HepG2 (cell line): ENCODE measurements around the gene ACSL6. TPM values are rescaled to one million over a fixed set of nuclear protein-coding genes. Genes with fewer than 3 reads are reported as not detected.

ENCODE experiments used
- ATAC-seq: fragments of 200-7000 bp; cut with Tn5 transposase; 3 replicates; pipeline ENCODE4 v1.9.1; 2020; ENCODE audit warnings: mild to moderate bottlenecking, moderate library complexity
- BruUV-seq: library from RNA; stranded (reverse); fragments of 400-500 nt; replicated peaks from 2 replicates; lab custom pipeline; 2021; lab: Mats Ljungman, UMichigan
- CTCF ChIA-PET: fragments of 300-600 bp; formaldehyde crosslinking; extraction: SDS; loops from one replicate; lab custom pipeline; 2021; ENCODE audit warnings: low total read pairs, inconsistent platforms, low intra/inter-chr PET ratio; lab: Yijun Ruan, JAX
- POLR2A ChIA-PET: fragments of 350-600 bp; sonication (Branson Sonifier 250); formaldehyde crosslinking; loops from one replicate; lab custom pipeline; 2020; ENCODE audit warnings: antibody characterized with exemption, inconsistent platforms; lab: Yijun Ruan, JAX
- DNase-seq: peaks from one replicate; pipeline ENCODE4 v3.0.0-alpha.2; 2015; ENCODE audit warnings: low spot score
- FAIRE-seq: peaks from 3 replicates; lab custom pipeline; 2011; peaks lifted over from hg19 to GRCh38; lab: Jason Lieb, UNC
- H2AFZ ChIP-seq: one replicate; pipeline ENCODE4 v1.6.1; 2011; ENCODE audit warnings: low read length, inconsistent platforms
- H3K27ac ChIP-seq: fragments of 300-600 bp; 3 replicates; pipeline ENCODE4 v1.8.0; 2011; ENCODE audit warnings: mixed run types, mild to moderate bottlenecking, mixed read lengths, low read length, inconsistent platforms; ENCODE audit not compliant: insufficient read depth; ENCODE audit errors: extremely low read length
- H3K27me3 ChIP-seq, 2 experiments: fragments of 200-600 bp in 1 of 2; 2 replicates in 1 of 2; 3 replicates in 1 of 2; pipeline versions ENCODE4 v1.6.0 to v1.8.0; 2011; ENCODE audit warnings: low read length in 2 of 2, mild to moderate bottlenecking in 2 of 2, moderate library complexity in 2 of 2, inconsistent platforms in 1 of 2; ENCODE audit not compliant: insufficient read depth in 2 of 2, control insufficient read depth in 1 of 2
- H3K36me3 ChIP-seq, 2 experiments: fragments of 200-600 bp in 1 of 2; replicated peaks in 1 of 2; 2 replicates in 1 of 2; 3 replicates in 1 of 2; pipeline versions ENCODE4 v1.5.1 to v1.8.0; 2011; ENCODE audit warnings: low read length in 2 of 2, inconsistent platforms in 1 of 2; ENCODE audit not compliant: insufficient read depth in 2 of 2, control insufficient read depth in 1 of 2
- H3K4me1 ChIP-seq: 2 replicates; pipeline ENCODE4 v1.5.1; 2012; ENCODE audit warnings: low read length, inconsistent platforms; ENCODE audit not compliant: insufficient read depth
- H3K4me2 ChIP-seq: 2 replicates; pipeline ENCODE4 v1.6.0; 2011; ENCODE audit warnings: low read depth, low read length, inconsistent platforms
- H3K4me3 ChIP-seq, 3 experiments: fragments of 200-600 bp in 1 of 3; sonication (generic), shearing (Covaris generic) in 1 of 3; replicated peaks in 1 of 3; 2 replicates each; pipeline ENCODE4 v1.5.1; 2011 to 2016; ENCODE audit warnings: low read length in 3 of 3, inconsistent platforms in 2 of 3, low read depth in 2 of 3, mild to moderate bottlenecking in 2 of 3, control low read depth in 1 of 3, mixed read lengths in 1 of 3; ENCODE audit not compliant: insufficient read depth in 1 of 3
- H3K79me2 ChIP-seq: one replicate; pipeline ENCODE4 v1.6.1; 2011; ENCODE audit warnings: low read length, inconsistent platforms; ENCODE audit not compliant: insufficient read depth
- H3K9ac ChIP-seq: 2 replicates; pipeline ENCODE4 v1.6.0; 2011; ENCODE audit warnings: mild to moderate bottlenecking, low read depth, low read length, inconsistent platforms; ENCODE audit not compliant: insufficient read depth
- H3K9me3 ChIP-seq: 2 replicates; pipeline ENCODE4 v1.5.1; 2012; ENCODE audit warnings: mild to moderate bottlenecking, low read length
- H4K20me1 ChIP-seq: 2 replicates; pipeline ENCODE4 v1.6.0; 2011; ENCODE audit warnings: inconsistent platforms, mild to moderate bottlenecking, low read length, moderate library complexity; ENCODE audit not compliant: insufficient read depth
- BCLAF1 ChIP-seq: fragments of 450-650 bp; IDR thresholded peaks from 2 replicates; pipeline ENCODE4 v1.6.1; 2017; ENCODE audit warnings: mild to moderate bottlenecking
- DMAP1 ChIP-seq: IDR thresholded peaks from 2 replicates; pipeline ENCODE4 v1.6.1; 2016
- FOXO4 ChIP-seq: sonication (generic); formaldehyde crosslinking; conservative IDR thresholded peaks from 2 replicates; pipeline ENCODE4 v1.8.1; 2023; ENCODE audit warnings: missing genetic modification reagents
- KMT2A ChIP-seq: sonication (generic); formaldehyde crosslinking; IDR thresholded peaks from 2 replicates; pipeline ENCODE4 v1.4.0; 2020; ENCODE audit warnings: missing genetic modification reagents
- MXD4 ChIP-seq: IDR thresholded peaks from 2 replicates; pipeline ENCODE4 v1.6.1; 2016; ENCODE audit warnings: mild to moderate bottlenecking, missing biosample characterization, missing genetic modification reagents
- in situ Hi-C: cut with HindIII; loops from 2 replicates; pipeline ENCODE4 v1.10.0; 2017; ENCODE audit warnings: low pct_unique_long_range_greater_than_20kb; ENCODE audit not compliant: extremely low pct_ligation_motif_present
- intact Hi-C: fragments of 100-400 bp; cut with micrococcal nuclease; formaldehyde crosslinking; loops from one replicate; pipeline ENCODE4 v1.10.0; 2022; ENCODE audit not compliant: unreplicated experiment
- polyA plus RNA-seq, 8 experiments: library from polyadenylated mRNA; depleted of rRNA in 3 of 8; stranded (reverse) in 7 of 8; unstranded in 1 of 8; fragments of >200 nt; fragmentation: Illumina TruSeq in 4 of 8; extraction: Trizol in 4 of 8; gene quantifications; 2 replicates each; pipeline versions ENCODE4 v1.2.1 to v1.2.3, GENCODE V29; 2011 to 2016; ENCODE audit warnings: low read depth in 4 of 8, missing spikeins in 1 of 8, mixed read lengths in 1 of 8; ENCODE audit not compliant: insufficient read depth in 1 of 8
- total RNA-seq, 5 experiments: library from RNA; depleted of rRNA; stranded (reverse); fragments of >200 nt; fragmentation: Illumina TruSeq; extraction: Trizol; gene quantifications; 2 replicates each; pipeline ENCODE4 v1.2.3, GENCODE V29; 2016; ENCODE audit warnings: low read depth in 1 of 5

The ACSL6 gene
- total and polyA plus RNA-seq, 2 of the 13 experiments (the other 11 are each of a cell fraction or from before 2014, with no cell fraction given), result 3.7 to 3.8 TPM

GRCh38 chr5:131928957-131929356, 82.5 kb downstream of the ACSL6 start:
- no peak overlapping the region for H3K4me2 ChIP-seq
- no peak overlapping the region for H3K27ac ChIP-seq
- no peak overlapping the region for H3K9ac ChIP-seq
- FAIRE-seq (no peak), ATAC-seq (no peak), DNase-seq (no peak)
- TF ChIP-seq DMAP1, result no peak
- no peak for TF ChIP-seq FOXO4 (CRISPR knock-in tag)
- TF ChIP-seq KMT2A (CRISPR knock-in tag), result no peak
- TF ChIP-seq BCLAF1, result no peak
- no peak for TF ChIP-seq MXD4
- POLR2A ChIA-PET, result no interaction called here
- 0 out of 5 replicates have a peak, but pooled peaks cover 0 to 3% of the 10 kb centered on the region in 2 experiments for H3K27me3 ChIP-seq
- intact Hi-C loops, result no loop called here
- no peaks in the 10 kb centered on the region for H4K20me1 ChIP-seq
- H3K4me1 ChIP-seq, result no peaks in the 10 kb centered on the region
- in situ Hi-C loops, result no loop called here
- H3K4me3 ChIP-seq, result no peak overlapping the region
- peaks cover 9% of the 10 kb centered on the region; the same call in 1 of the 2 replicates for H3K9me3 ChIP-seq
- no TSS peak for BruUV-seq
- H3K36me3 ChIP-seq, result no peaks in the 10 kb centered on the region
- no peak overlapping the region for H2AFZ ChIP-seq
- no peaks in the 10 kb centered on the region for H3K79me2 ChIP-seq
- CTCF ChIA-PET, result no interaction called here
